ENCODE results near the gene TMC2.

Gene TMC2

GRCh38 chr20:2578475-2579192 is 42.3 kb downstream of the TMC2 start:
- no peak for DNase-seq (ENCODE audit: low spot score)

GRCh38 chr20:2585811-2586210 is 49.4 kb downstream of the TMC2 start:
- DNase-seq (ENCODE audit: low spot score) = no peak

GRCh38 chr20:2593756-2594155 is 57.4 kb downstream of the TMC2 start:
- no peak for DNase-seq (ENCODE audit: low spot score)

- DNase-seq (ENCODE audit: low spot score) = no peak
Observed at GRCh38 chr20:2595076-2595475, 58.7 kb downstream of the TMC2 start.

GRCh38 chr20:2596673-2597279 is 60.4 kb downstream of the TMC2 start:
- no peak for DNase-seq (ENCODE audit: low spot score)

GRCh38 chr20:2599288-2600006 is 63.1 kb downstream of the TMC2 start:
- no peak for DNase-seq (ENCODE audit: low spot score)

- DNase-seq (ENCODE audit: low spot score) = no peak
Observed at GRCh38 chr20:2602046-2602735, 65.8 kb downstream of the TMC2 start.

- DNase-seq (ENCODE audit: low spot score) = no peak
Observed at GRCh38 chr20:2602746-2603145, 66.4 kb downstream of the TMC2 start.

GRCh38 chr20:2603816-2604505 is 67.6 kb downstream of the TMC2 start:
- no peak for DNase-seq (ENCODE audit: low spot score)

- no peak for DNase-seq (ENCODE audit: low spot score)
Observed at GRCh38 chr20:2604506-2604835, 68.1 kb downstream of the TMC2 start.

GRCh38 chr20:2606507-2607006 is 70.2 kb downstream of the TMC2 start:
- no peak for DNase-seq (ENCODE audit: low spot score)

GRCh38 chr20:2610326-2610725 is 74.0 kb downstream of the TMC2 start:
- DNase-seq (ENCODE audit: low spot score) = no peak

GRCh38 chr20:2610941-2611720 is 74.8 kb downstream of the TMC2 start:
- DNase-seq (ENCODE audit: low spot score) = no peak

- DNase-seq (ENCODE audit: low spot score) = no peak
Observed at GRCh38 chr20:2612073-2612472, 75.7 kb downstream of the TMC2 start.

GRCh38 chr20:2616634-2617033 is 80.3 kb downstream of the TMC2 start:
- DNase-seq (ENCODE audit: low spot score) = no peak

- DNase-seq (ENCODE audit: low spot score) = no peak
Observed at GRCh38 chr20:2617099-2617714, 80.8 kb downstream of the TMC2 start.

GRCh38 chr20:2618815-2619214 is 82.4 kb downstream of the TMC2 start:
- DNase-seq (ENCODE audit: low spot score) = no peak

GRCh38 chr20:2619337-2619736 is 83.0 kb downstream of the TMC2 start:
- no peak for DNase-seq (ENCODE audit: low spot score)

- no peak for DNase-seq (ENCODE audit: low spot score)
Observed at GRCh38 chr20:2619961-2620595, 83.7 kb downstream of the TMC2 start.

GRCh38 chr20:2624190-2624589 is 87.8 kb downstream of the TMC2 start:
- DNase-seq (ENCODE audit: low spot score) = no peak

Measured in CD4-positive, alpha-beta T cell treated with Interleukin-6 at 100 ng/mL for 8 hours (primary cell).